NCI-H1105 treated with DMSO at 0.1 percent for 48 hours (cell line): ENCODE results near the gene GRIP1.

Experiments
- DNase-seq: peaks from one replicate; lab custom pipeline; 2025; lab: John Stamatoyannopoulos, UW

Gene GRIP1

GRCh38 chr12:66380769-66381535 is 297.9 kb downstream of the GRIP1 start:
- DNase-seq, result no peak

- DNase-seq, result no peak
These were observed 299.3 kb downstream of the GRIP1 start for GRCh38 chr12:66379616-66380015.

- DNase-seq, result no peak
These were observed 303.3 kb downstream of the GRIP1 start for GRCh38 chr12:66375560-66375959.

GRCh38 chr12:66371982-66372381 is 306.9 kb downstream of the GRIP1 start:
- no peak for DNase-seq

GRCh38 chr12:66367015-66367667 is 311.7 kb downstream of the GRIP1 start:
- no peak for DNase-seq

GRCh38 chr12:66365718-66366490 is 313.0 kb downstream of the GRIP1 start:
- DNase-seq, result no peak

GRCh38 chr12:66361703-66362102 is 317.2 kb downstream of the GRIP1 start:
- no peak for DNase-seq

- no peak for DNase-seq
These were observed 319.6 kb downstream of the GRIP1 start for GRCh38 chr12:66359300-66359699.

- DNase-seq, result no peak
These were observed 324.6 kb downstream of the GRIP1 start for GRCh38 chr12:66354291-66354690.

GRCh38 chr12:66352899-66353298 is 326.0 kb downstream of the GRIP1 start:
- DNase-seq, result no peak

- no peak for DNase-seq
These were observed 326.7 kb downstream of the GRIP1 start for GRCh38 chr12:66352197-66352596.

- DNase-seq, result no peak
These were observed 327.6 kb downstream of the GRIP1 start for GRCh38 chr12:66351301-66351700.

GRCh38 chr12:66345956-66346355 is 332.9 kb downstream of the GRIP1 start:
- DNase-seq, result no peak

GRCh38 chr12:66345212-66345611 is 333.7 kb downstream of the GRIP1 start:
- DNase-seq, result no peak

- no peak for DNase-seq
These were observed 337.8 kb downstream of the GRIP1 start for GRCh38 chr12:66341126-66341525.

GRCh38 chr12:66340131-66340530 is 338.7 kb downstream of the GRIP1 start:
- DNase-seq, result no peak

- DNase-seq, result no peak
These were observed 341.4 kb downstream of the GRIP1 start for GRCh38 chr12:66337381-66338010.

- DNase-seq, result no peak
These were observed 343.1 kb downstream of the GRIP1 start for GRCh38 chr12:66335746-66336145.

- no peak for DNase-seq
These were observed 347.1 kb downstream of the GRIP1 start for GRCh38 chr12:66331814-66332213.

- DNase-seq, result no peak
These were observed 347.9 kb downstream of the GRIP1 start for GRCh38 chr12:66331016-66331415.

- DNase-seq, result no peak
These were observed 348.9 kb downstream of the GRIP1 start for GRCh38 chr12:66329941-66330340.

- no peak for DNase-seq
These were observed 355.9 kb downstream of the GRIP1 start for GRCh38 chr12:66323017-66323416.
